GM23248 (cell line): Measurements from ENCODE around the gene PDZRN4. TPM values are rescaled to one million over a fixed set of nuclear protein-coding genes. Genes with fewer than 3 reads are reported as not detected.
"Not testable (repeated sequence)": the region's sequence is repeated elsewhere in the genome, so short reads cannot be mapped to it uniquely, and the experiment has no call there.

Experiments
- DNase-seq: peaks from one replicate; pipeline ENCODE4 v3.0.0-alpha.2; 2015
- H2AFZ ChIP-seq: fragments of 200-600 bp; sonication (generic); 2 replicates; pipeline ENCODE4 v1.6.1; 2016; ENCODE audit warnings: antibody characterized with exemption
- H3F3A ChIP-seq: fragments of 200-600 bp; sonication (generic); 2 replicates; pipeline ENCODE4 v1.6.1; 2016; ENCODE audit warnings: mild to moderate bottlenecking, antibody characterized with exemption, mixed run types; ENCODE audit not compliant: insufficient read depth
- H3K27ac ChIP-seq: fragments of 200-600 bp; sonication (generic); 2 replicates; pipeline ENCODE4 v1.5.1; 2016; ENCODE audit warnings: mild to moderate bottlenecking
- H3K27me3 ChIP-seq: fragments of 200-600 bp; sonication (generic); replicated peaks from 2 replicates; pipeline ENCODE4 v1.6.1; 2016; ENCODE audit warnings: mild to moderate bottlenecking; ENCODE audit not compliant: insufficient read depth
- H3K36me3 ChIP-seq: fragments of 200-600 bp; sonication (generic); 2 replicates; pipeline ENCODE4 v1.6.1; 2016; ENCODE audit warnings: low read depth, mild to moderate bottlenecking
- H3K4me1 ChIP-seq: fragments of 200-600 bp; sonication (generic); 2 replicates; pipeline ENCODE4 v1.6.1; 2016; ENCODE audit warnings: mild to moderate bottlenecking; ENCODE audit not compliant: insufficient read depth
- H3K4me2 ChIP-seq: fragments of 200-600 bp; sonication (generic); one replicate; pipeline ENCODE4 v1.6.1; 2016; ENCODE audit warnings: mild to moderate bottlenecking; ENCODE audit not compliant: unreplicated experiment
- H3K4me3 ChIP-seq: fragments of 200-600 bp; sonication (generic); 2 replicates; pipeline ENCODE4 v1.5.1; 2016; ENCODE audit warnings: mild to moderate bottlenecking
- H3K79me2 ChIP-seq: fragments of 200-600 bp; sonication (generic); 2 replicates; pipeline ENCODE4 v1.6.1; 2016; ENCODE audit warnings: mild to moderate bottlenecking; ENCODE audit not compliant: insufficient read depth
- H3K9ac ChIP-seq: fragments of 200-600 bp; sonication (generic); 2 replicates; pipeline ENCODE4 v1.6.1; 2016; ENCODE audit warnings: mild to moderate bottlenecking
- H3K9me2 ChIP-seq: fragments of 200-600 bp; sonication (generic); 2 replicates; pipeline ENCODE4 v1.6.1; 2016; ENCODE audit warnings: mixed run types, mild to moderate bottlenecking, moderate library complexity; ENCODE audit not compliant: insufficient read depth
- H3K9me3 ChIP-seq: fragments of 200-600 bp; sonication (generic); one replicate; pipeline ENCODE4 v1.6.1; 2017; ENCODE audit warnings: low read depth
- H4K20me1 ChIP-seq: fragments of 200-600 bp; sonication (generic); 2 replicates; pipeline ENCODE4 v1.6.0; 2016; ENCODE audit not compliant: insufficient read depth
- EZH2 ChIP-seq: fragments of 200-600 bp; sonication (generic); IDR thresholded peaks from 2 replicates; pipeline ENCODE4 v1.6.1; 2018; ENCODE audit warnings: antibody characterized with exemption, mild to moderate bottlenecking; ENCODE audit not compliant: insufficient read depth, poor library complexity, severe bottlenecking
- EZH2phosphoT487 ChIP-seq: fragments of 200-600 bp; sonication (generic); IDR thresholded peaks from 2 replicates; pipeline ENCODE4 v1.6.1; 2018; ENCODE audit warnings: antibody characterized with exemption, moderate library complexity, mild to moderate bottlenecking, low read depth; ENCODE audit not compliant: insufficient read depth
- WGBS, 2 experiments: methylation state at CpG; one replicate each; pipeline ENCODE4 v1.1.6; 2015 to 2017; ENCODE audit warnings: low lambda C conversion rate in 2 of 2, low coverage in 1 of 2; ENCODE audit errors: missing lambda C conversion rate in 2 of 2; 5-methylcytosine and 5-hydroxymethylcytosine counted together
- in situ Hi-C: fragments of 300-500 bp; cut with MboI; formaldehyde crosslinking; loops from 2 replicates; pipeline ENCODE4 v1.15.0; 2020
- polyA plus RNA-seq: library from polyadenylated mRNA; unstranded; fragments of >200 nt; fragmentation: Nextera tagmentation; extraction: Ambion mirVana; gene quantifications from 2 replicates; pipeline ENCODE4 v1.2.1, GENCODE V29; 2016
- total RNA-seq: library from RNA; depleted of rRNA; stranded (reverse); fragments of >200 nt; shearing (Covaris generic); gene quantifications from 2 replicates; pipeline ENCODE4 v1.2.3, GENCODE V29; 2014

Gene PDZRN4
- total and polyA plus RNA-seq, 2 experiments from 2014 or later = not detected

- Histone ChIP-seq H2AFZ (no peak overlapping the region), H4K20me1 (no peaks in the 10 kb centered on the region), H3K27me3 (no peaks in the 10 kb centered on the region), H3K79me2 (no peaks in the 10 kb centered on the region), H3K9me3 (no peaks in the 10 kb centered on the region), H3K4me1 (no peaks in the 10 kb centered on the region), H3K36me3 (no peaks in the 10 kb centered on the region), H3K9ac (no peak overlapping the region), H3K27ac (no peak overlapping the region), H3K4me3 (no peak overlapping the region), H3K9me2 (no peaks in the 10 kb centered on the region), H3K4me2 (no peak overlapping the region), H3F3A (no peaks in the 10 kb centered on the region)
- TF ChIP-seq EZH2phosphoT487 = no peak
- no peak for TF ChIP-seq EZH2
- no peak for DNase-seq
- in situ Hi-C loops = no loop called here
- 44 to 55% methylated on average over 5 of the region's 5 CpGs for WGBS, 2 experiments
Observed at GRCh38 chr12:41302979-41303403, 114.9 kb downstream of the PDZRN4 start.

- Histone ChIP-seq H3K4me3 (no peak overlapping the region), H3K27ac (no peak overlapping the region), H3K9me3 (no peaks in the 10 kb centered on the region), H3K4me2 (no peak overlapping the region), H3K9me2 (no peaks in the 10 kb centered on the region), H3K79me2 (no peaks in the 10 kb centered on the region), H3K27me3 (no peaks in the 10 kb centered on the region), H3K36me3 (no peaks in the 10 kb centered on the region), H2AFZ (no peak overlapping the region), H4K20me1 (no peaks in the 10 kb centered on the region), H3F3A (no peaks in the 10 kb centered on the region), H3K9ac (no peak overlapping the region), H3K4me1 (no peaks in the 10 kb centered on the region)
- 52 to 56% methylated on average over 1 of the region's 1 CpG for WGBS, 2 experiments
- no peak for DNase-seq
- in situ Hi-C loops = no loop called here
- TF ChIP-seq EZH2 = no peak
- no peak for TF ChIP-seq EZH2phosphoT487
Observed at GRCh38 chr12:41304526-41304925, 116.4 kb downstream of the PDZRN4 start.

- H3K9me2 ChIP-seq = no peaks in the 10 kb centered on the region
- in situ Hi-C loops = no loop called here
- TF ChIP-seq EZH2phosphoT487 (no peak), EZH2 (no peak)
- WGBS, 2 experiments = 24 to 29% methylated on average over 2 of the region's 2 CpGs
- H3K27me3 ChIP-seq = no peaks in the 10 kb centered on the region
- no peak overlapping the region for H3K27ac ChIP-seq
- H3F3A ChIP-seq = no peaks in the 10 kb centered on the region
- no peaks in the 10 kb centered on the region for H3K4me1 ChIP-seq
- H3K9ac ChIP-seq = no peak overlapping the region
- no peak overlapping the region for H3K4me3 ChIP-seq
- H3K4me2 ChIP-seq = no peak overlapping the region
- no peaks in the 10 kb centered on the region for H3K36me3 ChIP-seq
- no peak for DNase-seq
- no peaks in the 10 kb centered on the region for H3K9me3 ChIP-seq
- H3K79me2 ChIP-seq = no peaks in the 10 kb centered on the region
- H2AFZ ChIP-seq = no peak overlapping the region
- no peaks in the 10 kb centered on the region for H4K20me1 ChIP-seq
Observed at GRCh38 chr12:41310367-41310766, 122.2 kb downstream of the PDZRN4 start.

- in situ Hi-C loops = no loop called here
- no peaks in the 10 kb centered on the region for H3K79me2 ChIP-seq
- no peaks in the 10 kb centered on the region for H3K4me1 ChIP-seq
- no peaks in the 10 kb centered on the region for H3K9me2 ChIP-seq
- H4K20me1 ChIP-seq = no peaks in the 10 kb centered on the region
- no peak overlapping the region for H3K9ac ChIP-seq
- H3K4me3 ChIP-seq = no peak overlapping the region
- H3K4me2 ChIP-seq = no peak overlapping the region
- H3K9me3 ChIP-seq = no peaks in the 10 kb centered on the region
- no peaks in the 10 kb centered on the region for H3F3A ChIP-seq
- H3K27me3 ChIP-seq = no peaks in the 10 kb centered on the region
- DNase-seq = no peak
- no peak overlapping the region for H3K27ac ChIP-seq
- WGBS, 2 experiments = 26 to 56% methylated on average over 2 of the region's 2 CpGs
- H2AFZ ChIP-seq = no peak overlapping the region
- no peaks in the 10 kb centered on the region for H3K36me3 ChIP-seq
- TF ChIP-seq EZH2 = no peak
- no peak for TF ChIP-seq EZH2phosphoT487
Observed at GRCh38 chr12:41311883-41312282, 123.8 kb downstream of the PDZRN4 start.

- H3K4me3 ChIP-seq, H3K27me3 ChIP-seq, H3K36me3 ChIP-seq, H4K20me1 ChIP-seq, DNase-seq, in situ Hi-C loops, H3K4me2 ChIP-seq, H3K9ac ChIP-seq, H3F3A ChIP-seq, H3K9me3 ChIP-seq, H3K4me1 ChIP-seq, H2AFZ ChIP-seq, H3K9me2 ChIP-seq, H3K27ac ChIP-seq, H3K79me2 ChIP-seq: not testable (repeated sequence)
- WGBS, 2 experiments = 31 to 33% methylated on average over 4 of the region's 4 CpGs
Observed at GRCh38 chr12:41312451-41312850, 124.3 kb downstream of the PDZRN4 start.
